Mesendoderm (in vitro differentiated cells): ENCODE data around the gene POLR2E.
A peak's percentile ranks its signal among the peaks of the same experiment; 100 is the strongest.

Experiments used
- DNase-seq: peaks from one replicate; pipeline ENCODE4 v3.0.0; 2013
- H2AK5ac ChIP-seq: 2 replicates; pipeline ENCODE4 v1.6.1; 2013; ENCODE audit warnings: low read length, inconsistent platforms
- H2BK120ac ChIP-seq: 2 replicates; pipeline ENCODE4 v1.6.1; 2013; ENCODE audit warnings: low read depth, mild to moderate bottlenecking, low read length, moderate library complexity, mixed read lengths
- H2BK15ac ChIP-seq: replicated peaks from 2 replicates; pipeline ENCODE4 v1.6.1; 2013; ENCODE audit warnings: low read depth, mild to moderate bottlenecking, moderate library complexity
- H2BK5ac ChIP-seq: 2 replicates; pipeline ENCODE4 v1.6.1; 2013; ENCODE audit warnings: low read length, inconsistent platforms
- H3K18ac ChIP-seq: 2 replicates; pipeline ENCODE4 v1.6.1; 2013; ENCODE audit warnings: mild to moderate bottlenecking, low read length, mixed read lengths
- H3K23ac ChIP-seq: one replicate; pipeline ENCODE4 v1.6.1; 2013; ENCODE audit warnings: low read length
- H3K27ac ChIP-seq: 2 replicates; pipeline ENCODE4 v1.5.1; 2013; ENCODE audit warnings: low read depth, mild to moderate bottlenecking, inconsistent platforms, low read length, moderate library complexity
- H3K27me3 ChIP-seq: 2 replicates; pipeline ENCODE4 v1.6.1; 2013; ENCODE audit warnings: low read length, control low read depth, mild to moderate bottlenecking, inconsistent platforms; ENCODE audit not compliant: insufficient read depth, poor library complexity
- H3K36me3 ChIP-seq: 2 replicates; pipeline ENCODE4 v1.6.1; 2013; ENCODE audit warnings: low read length, inconsistent platforms; ENCODE audit not compliant: control insufficient read depth, insufficient read depth
- H3K4ac ChIP-seq: one replicate; pipeline ENCODE4 v1.6.1; 2013; ENCODE audit warnings: low read depth, mild to moderate bottlenecking, low read length, moderate library complexity
- H3K4me1 ChIP-seq: 2 replicates; pipeline ENCODE4 v1.6.1; 2013; ENCODE audit warnings: low read depth, low read length, inconsistent platforms; ENCODE audit not compliant: control insufficient read depth
- H3K4me2 ChIP-seq: 2 replicates; pipeline ENCODE4 v1.6.1; 2013; ENCODE audit warnings: low read length
- H3K4me3 ChIP-seq: 2 replicates; pipeline ENCODE4 v1.5.1; 2013; ENCODE audit warnings: mild to moderate bottlenecking, low read length
- H3K56ac ChIP-seq: one replicate; pipeline ENCODE4 v1.6.1; 2013; ENCODE audit warnings: low read length
- H3K79me1 ChIP-seq: 2 replicates; pipeline ENCODE4 v1.6.1; 2013; ENCODE audit warnings: low read length, inconsistent platforms
- H3K79me2 ChIP-seq: 2 replicates; pipeline ENCODE4 v1.6.1; 2013; ENCODE audit warnings: mild to moderate bottlenecking, low read length; ENCODE audit not compliant: control insufficient read depth, insufficient read depth
- H3K9ac ChIP-seq: 2 replicates; pipeline ENCODE4 v1.6.1; 2013; ENCODE audit warnings: low read length, inconsistent platforms
- H4K5ac ChIP-seq: one replicate; pipeline ENCODE4 v1.6.1; 2013; ENCODE audit warnings: low read length
- H4K8ac ChIP-seq: one replicate; pipeline ENCODE4 v1.6.1; 2013; ENCODE audit warnings: low read depth, mild to moderate bottlenecking, control low read depth, low read length, moderate library complexity
- WGBS: extraction: QIAGEN DNeasy Blood & Tissue Kit; methylation state at CpG from one replicate; pipeline ENCODE4 v1.1.7; 2013; ENCODE audit warnings: low lambda C conversion rate, missing lambda C conversion rate; ENCODE audit not compliant: insufficient coverage; ENCODE audit errors: extremely low coverage; 5-methylcytosine and 5-hydroxymethylcytosine counted together

POLR2E gene

DNA sequence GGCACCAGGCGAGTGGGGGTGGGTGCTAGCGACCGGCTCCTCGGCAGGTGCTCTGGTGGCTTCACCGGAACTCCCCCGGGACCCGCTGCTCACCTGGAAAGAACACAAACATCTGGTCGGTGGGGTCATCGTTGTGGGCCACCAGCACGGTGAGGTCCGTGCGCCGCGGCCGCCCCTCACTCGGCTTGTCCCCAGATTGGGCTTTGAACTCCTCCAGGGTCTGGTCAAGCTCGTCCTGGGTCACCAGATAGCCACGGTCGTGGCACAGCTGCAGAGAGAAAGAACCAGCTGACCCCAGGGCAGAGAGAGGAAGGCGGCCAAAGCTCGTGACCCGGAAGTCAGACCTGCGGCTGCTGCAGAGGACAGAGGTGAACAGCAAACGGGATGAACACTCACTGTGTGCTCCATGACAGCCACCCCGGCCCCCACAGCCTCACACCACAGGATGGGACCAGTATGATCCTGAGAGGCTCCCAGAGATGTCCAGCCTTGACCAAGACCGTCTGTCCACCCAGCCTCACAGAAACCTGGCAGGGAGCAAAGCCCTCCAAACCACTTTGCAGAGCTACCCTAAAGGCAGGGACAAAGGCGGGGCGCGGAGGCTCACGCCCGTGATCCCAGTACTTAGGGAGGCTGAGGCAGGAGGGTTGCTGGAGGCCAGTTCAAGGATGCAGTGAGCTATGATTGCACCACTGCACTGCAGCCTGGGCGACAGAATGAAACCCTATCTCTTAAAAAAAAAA, 1.2 kb downstream of the POLR2E start:
- WGBS: no CpG with 5 or more reads among the region's 32 CpGs
- peaks cover 20% of the 10 kb centered on the region for H3K79me2 ChIP-seq
- no peak overlapping the region for H3K23ac ChIP-seq
- no peak overlapping the region for H4K5ac ChIP-seq
- peak overlapping the region; percentile 79 for H3K9ac ChIP-seq
- no peak for DNase-seq
- H3K79me1 ChIP-seq: peaks cover 7% of the 10 kb centered on the region
- no peak overlapping the region for H4K8ac ChIP-seq
- H2BK5ac ChIP-seq: no peak overlapping the region
- no peak overlapping the region for H2AK5ac ChIP-seq
- H2BK15ac ChIP-seq: no peak overlapping the region
- peak overlapping the region; percentile 65 for H3K4me3 ChIP-seq
- no peak overlapping the region for H3K4ac ChIP-seq
- no peak overlapping the region for H2BK120ac ChIP-seq
- no peaks in the 10 kb centered on the region for H3K27me3 ChIP-seq
- H3K36me3 ChIP-seq: no peaks in the 10 kb centered on the region
- no peak overlapping the region for H3K18ac ChIP-seq
- peak overlapping the region; percentile 43 for H3K4me2 ChIP-seq
- H3K56ac ChIP-seq: peak overlapping the region; percentile 86
- no peaks in the 10 kb centered on the region for H3K4me1 ChIP-seq
- H3K27ac ChIP-seq: no peak overlapping the region

DNA sequence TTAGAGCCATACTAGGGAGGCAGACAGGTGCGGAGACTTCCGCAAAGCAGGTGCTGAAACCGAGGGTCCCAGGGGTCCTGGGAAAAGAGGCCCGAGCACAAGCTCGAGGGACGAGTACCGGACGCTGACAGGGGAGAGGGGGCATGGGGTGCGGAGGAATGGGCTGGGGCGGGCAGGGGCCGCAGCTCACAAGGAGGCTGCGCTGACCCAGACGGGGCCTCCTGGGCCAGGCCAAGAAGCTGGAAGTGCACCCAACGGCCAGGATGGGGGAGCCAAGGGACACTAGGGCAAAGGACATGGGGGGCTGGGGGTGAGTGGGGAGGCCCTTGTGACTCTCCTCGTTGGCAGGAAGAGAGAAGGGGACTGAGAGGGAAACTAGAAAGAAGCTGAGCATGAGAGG, 1.8 kb downstream of the POLR2E start:
- Histone ChIP-seq H4K5ac (no peak overlapping the region), H4K8ac (no peak overlapping the region), H2BK120ac (no peak overlapping the region), H3K79me1 (peaks cover 7% of the 10 kb centered on the region), H3K4me2 (no peak overlapping the region), H2BK5ac (no peak overlapping the region), H3K4me1 (no peaks in the 10 kb centered on the region), H2AK5ac (no peak overlapping the region), H3K27ac (no peak overlapping the region), H3K9ac (no peak overlapping the region), H3K4me3 (no peak overlapping the region), H3K4ac (no peak overlapping the region), H3K79me2 (peaks cover 20% of the 10 kb centered on the region), H3K36me3 (no peaks in the 10 kb centered on the region), H3K27me3 (no peaks in the 10 kb centered on the region), H3K23ac (no peak overlapping the region), H2BK15ac (no peak overlapping the region), H3K18ac (no peak overlapping the region), H3K56ac (no peak overlapping the region)
- WGBS: no CpG with 5 or more reads among the region's 15 CpGs
- no peak for DNase-seq

DNA sequence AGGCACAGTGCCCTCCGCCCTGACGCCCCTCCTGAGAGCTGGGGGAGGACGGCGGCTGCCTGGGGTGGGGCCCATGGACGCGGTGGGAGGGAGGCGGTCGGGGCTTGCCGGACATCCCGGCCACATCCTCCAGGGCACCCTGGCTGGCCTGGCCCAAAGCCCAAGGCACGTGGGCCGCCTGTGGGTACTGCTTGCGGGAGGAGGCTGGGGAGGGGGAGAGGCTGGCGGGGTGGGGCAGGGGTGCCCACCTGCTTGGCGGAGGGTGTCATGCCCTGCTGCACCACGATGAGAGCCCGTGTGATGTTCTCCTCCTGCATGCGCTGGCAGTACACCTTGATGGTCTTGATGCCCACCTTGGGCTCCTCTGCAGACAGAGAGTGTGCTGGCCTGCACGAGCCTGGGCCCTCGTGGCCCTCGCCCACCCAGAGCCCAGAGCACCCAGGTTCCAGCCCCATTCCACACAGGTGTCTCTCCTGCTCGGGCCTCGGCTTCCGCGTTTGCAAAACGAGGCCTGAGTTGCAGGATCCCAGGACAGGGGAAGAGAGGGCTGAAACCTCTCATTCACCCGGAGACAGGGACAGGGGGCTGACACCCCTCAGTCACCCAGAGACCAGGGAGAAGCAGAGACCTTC, 3.5 kb downstream of the POLR2E start:
- no peak overlapping the region for H3K4me3 ChIP-seq
- no peak overlapping the region for H2AK5ac ChIP-seq
- no peak overlapping the region for H2BK15ac ChIP-seq
- no CpG with 5 or more reads among the region's 27 CpGs for WGBS
- no peak overlapping the region for H3K18ac ChIP-seq
- no peak overlapping the region for H3K9ac ChIP-seq
- no peak overlapping the region for H3K4ac ChIP-seq
- no peak overlapping the region for H4K8ac ChIP-seq
- no peak overlapping the region for H2BK5ac ChIP-seq
- H3K27me3 ChIP-seq: no peaks in the 10 kb centered on the region
- no peak for DNase-seq
- peaks cover 1% of the 10 kb centered on the region for H3K36me3 ChIP-seq
- no peak overlapping the region for H2BK120ac ChIP-seq
- no peak overlapping the region for H3K23ac ChIP-seq
- H3K56ac ChIP-seq: no peak overlapping the region
- H3K79me1 ChIP-seq: peaks cover 7% of the 10 kb centered on the region
- no peak overlapping the region for H3K27ac ChIP-seq
- H3K4me2 ChIP-seq: no peak overlapping the region
- H3K4me1 ChIP-seq: no peaks in the 10 kb centered on the region
- H4K5ac ChIP-seq: no peak overlapping the region
- H3K79me2 ChIP-seq: peaks cover 20% of the 10 kb centered on the region

DNA sequence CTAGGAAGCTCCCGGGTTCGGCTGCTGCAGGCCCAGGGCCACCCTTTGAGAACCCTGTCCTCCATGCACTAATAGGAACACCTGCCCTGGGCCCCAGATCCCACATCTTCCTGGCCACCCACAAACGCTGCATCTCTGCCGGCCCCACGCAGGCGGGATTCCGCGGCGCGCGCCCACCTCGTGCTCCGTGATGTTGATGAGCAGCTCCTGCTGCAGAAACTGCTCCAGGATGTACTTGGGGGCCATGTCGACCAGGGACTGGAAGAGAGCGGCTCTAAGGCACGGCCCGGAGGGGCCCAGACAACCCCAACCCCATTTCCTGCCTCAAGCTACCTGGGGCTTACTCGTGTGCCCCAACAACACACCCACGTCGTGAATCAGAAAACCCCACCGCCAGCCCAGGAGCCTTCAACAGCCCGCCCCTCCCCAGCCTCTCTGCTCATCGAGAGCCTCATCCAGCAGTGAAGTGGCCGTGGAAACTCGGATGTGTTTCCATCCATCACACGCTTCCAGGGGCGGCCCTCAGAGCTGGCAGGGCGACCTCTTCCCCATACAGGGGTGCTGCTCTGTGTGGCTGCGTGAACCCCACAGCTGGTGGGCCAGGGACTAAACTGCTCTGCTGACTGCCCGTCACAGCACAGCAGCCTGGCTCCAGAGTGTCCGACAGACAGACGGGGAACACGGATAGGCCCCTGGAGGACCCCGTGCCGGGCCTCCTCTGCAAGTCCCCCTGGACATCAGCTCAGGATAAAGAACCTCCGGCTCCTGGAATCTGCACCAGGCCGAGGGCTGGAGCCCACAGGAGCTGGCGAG, 4.2 kb downstream of the POLR2E start:
- no peaks in the 10 kb centered on the region for H3K27me3 ChIP-seq
- no peak overlapping the region for H3K23ac ChIP-seq
- H2BK15ac ChIP-seq: no peak overlapping the region
- peaks cover 3% of the 10 kb centered on the region for H3K36me3 ChIP-seq
- no peaks in the 10 kb centered on the region for H3K4me1 ChIP-seq
- no peak overlapping the region for H2BK5ac ChIP-seq
- H3K18ac ChIP-seq: no peak overlapping the region
- H3K27ac ChIP-seq: no peak overlapping the region
- H3K4me3 ChIP-seq: no peak overlapping the region
- WGBS: no CpG with 5 or more reads among the region's 38 CpGs
- no peak overlapping the region for H3K9ac ChIP-seq
- peaks cover 20% of the 10 kb centered on the region for H3K79me2 ChIP-seq
- H3K4ac ChIP-seq: no peak overlapping the region
- H2BK120ac ChIP-seq: no peak overlapping the region
- H2AK5ac ChIP-seq: no peak overlapping the region
- no peak overlapping the region for H4K5ac ChIP-seq
- no peak overlapping the region for H3K4me2 ChIP-seq
- peaks cover 7% of the 10 kb centered on the region for H3K79me1 ChIP-seq
- no peak overlapping the region for H4K8ac ChIP-seq
- DNase-seq: no peak
- H3K56ac ChIP-seq: no peak overlapping the region

DNA sequence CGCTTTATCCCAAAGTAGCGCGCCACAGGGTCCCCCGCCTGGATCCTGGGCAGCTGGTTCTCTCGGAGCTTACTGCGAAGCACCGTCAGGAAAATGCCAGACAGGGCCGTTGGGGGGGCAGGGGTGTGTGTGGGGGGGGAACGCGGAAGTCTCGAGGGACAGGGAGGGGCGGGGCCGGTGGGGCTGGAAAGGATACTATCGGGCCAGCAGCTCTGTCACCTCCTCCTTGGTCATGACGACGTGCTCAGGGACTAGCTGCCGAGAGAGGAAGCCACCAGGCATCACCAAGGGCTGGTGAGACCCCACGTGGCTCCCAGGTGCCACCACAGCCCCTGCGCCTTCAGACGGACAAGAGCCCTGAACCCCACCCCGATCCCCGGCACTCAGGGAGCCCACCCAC, 5.3 kb downstream of the POLR2E start:
- H2BK15ac ChIP-seq: no peak overlapping the region
- no peak for DNase-seq
- H2BK5ac ChIP-seq: no peak overlapping the region
- WGBS: no CpG with 5 or more reads among the region's 22 CpGs
- no peak overlapping the region for H3K9ac ChIP-seq
- H2AK5ac ChIP-seq: no peak overlapping the region
- H3K4me1 ChIP-seq: no peaks in the 10 kb centered on the region
- H3K36me3 ChIP-seq: peaks cover 3% of the 10 kb centered on the region
- H4K5ac ChIP-seq: no peak overlapping the region
- peaks cover 7% of the 10 kb centered on the region for H3K79me1 ChIP-seq
- H3K23ac ChIP-seq: no peak overlapping the region
- no peak overlapping the region for H4K8ac ChIP-seq
- H3K79me2 ChIP-seq: peaks cover 18% of the 10 kb centered on the region
- H3K27ac ChIP-seq: no peak overlapping the region
- no peaks in the 10 kb centered on the region for H3K27me3 ChIP-seq
- no peak overlapping the region for H3K4me3 ChIP-seq
- no peak overlapping the region for H2BK120ac ChIP-seq
- H3K56ac ChIP-seq: no peak overlapping the region
- H3K4ac ChIP-seq: no peak overlapping the region
- no peak overlapping the region for H3K18ac ChIP-seq
- no peak overlapping the region for H3K4me2 ChIP-seq
